ENCODE data around the gene SWT1.

DNA sequence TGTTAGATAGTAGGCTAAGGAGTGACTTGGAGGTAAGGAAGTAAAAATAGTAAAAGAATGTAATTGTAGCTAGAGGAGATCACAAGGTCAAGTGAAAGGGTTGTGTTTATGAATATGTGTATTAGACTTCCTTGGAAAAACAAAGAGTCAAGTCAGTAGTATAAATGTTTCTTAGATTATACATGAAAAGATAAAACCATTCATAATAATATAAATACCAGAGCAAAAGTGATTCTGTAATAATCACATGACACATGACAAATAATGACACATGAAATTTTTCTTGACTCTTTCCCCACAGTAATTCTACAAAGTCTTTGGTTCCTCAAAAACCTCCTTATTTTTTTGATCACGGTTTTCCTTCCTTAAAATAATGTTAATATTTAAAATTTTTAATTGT lies 103.6 kb downstream of the SWT1 start:
- no peak for TF ChIP-seq POLR2A (IDR thresholded peaks at IDR 0.05; ENCODE audit: low read depth, low read length)
- TF ChIP-seq POLR2AphosphoS5 (IDR thresholded peaks at IDR 0.05; ENCODE audit: low read depth, low read length), result no peak
- no peak for TF ChIP-seq TAF1 (IDR thresholded peaks at IDR 0.05; ENCODE audit: low read depth, low read length)

Measured in GM12891 (cell line).